HG03066 (cell line): ENCODE data around the gene ZNF530.
A peak's percentile ranks its signal among the peaks of the same experiment; 100 is the strongest.

Experiments used
- ATAC-seq: cut with Tn5 transposase; IDR thresholded peaks from one replicate; pipeline ENCODE4 v1.9.1; 2021; ENCODE audit warnings: low read depth; ENCODE audit not compliant: unreplicated experiment

The ZNF530 gene

GRCh38 chr19:57599761-57600383 is at the start of gene ZNF530:
Gene ZNF530 (plus strand): TSS chr19:57599885. CDS start chr19:57604346, 4,461 bp downstream.
- ATAC-seq = peak; percentile 92

DNA sequence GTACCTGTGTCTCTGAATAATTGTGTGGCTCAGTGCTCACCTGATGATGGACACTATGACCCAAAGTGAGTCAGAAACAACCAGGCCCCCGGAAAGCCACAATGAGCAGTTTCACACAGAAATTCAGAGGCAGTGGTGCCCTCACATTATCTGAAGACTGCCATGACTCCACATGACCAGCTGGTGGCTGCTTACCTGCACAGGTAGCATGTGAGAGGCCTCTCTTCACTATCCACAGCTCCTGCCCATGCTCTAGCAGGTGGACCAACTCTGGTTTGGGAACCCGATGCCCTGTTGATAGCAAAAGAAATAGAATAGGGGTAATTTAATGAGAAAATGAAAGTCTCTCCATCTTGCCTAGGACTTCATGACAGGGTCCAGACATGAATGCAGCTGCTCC is 47.3 kb upstream of the ZNF530 start:
- no peak for ATAC-seq

DNA sequence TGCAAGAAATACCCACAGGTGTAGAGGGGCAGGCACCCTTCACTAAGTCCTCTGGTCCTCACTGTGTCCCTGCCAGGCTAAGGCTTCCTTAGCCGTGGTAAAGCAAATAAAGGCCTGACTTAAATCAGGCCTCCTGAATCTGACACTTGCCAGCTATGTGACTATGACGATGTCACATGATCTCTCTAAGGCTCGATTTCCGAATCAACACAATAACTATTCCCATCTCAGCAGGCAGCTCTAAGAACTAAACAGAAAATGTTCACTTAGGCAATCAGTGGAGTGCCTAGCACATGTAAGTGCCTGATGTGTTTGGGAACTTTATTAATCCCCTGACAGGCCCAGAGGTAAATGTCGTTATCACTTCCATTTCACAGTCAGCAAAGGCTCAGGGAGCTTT is 42.0 kb upstream of the ZNF530 start:
- ATAC-seq = no peak

DNA sequence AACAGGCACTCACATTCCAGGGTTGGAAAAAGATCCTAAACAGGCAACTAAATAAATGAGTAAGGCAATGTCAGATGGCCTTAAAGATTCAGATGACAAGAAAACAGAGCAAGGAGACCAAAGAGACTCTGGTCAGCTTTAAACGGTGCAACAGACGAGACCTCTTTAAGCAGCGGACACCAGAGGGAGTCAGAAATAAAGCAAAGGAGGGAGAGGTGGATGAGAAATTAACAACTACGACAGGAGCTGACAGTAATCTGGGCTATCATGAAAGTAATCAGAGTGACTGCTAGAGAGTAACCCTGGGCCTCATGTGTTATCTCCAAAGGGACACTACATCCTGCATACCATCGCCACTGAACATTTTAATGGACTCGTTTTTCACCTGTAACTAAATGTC is 41.2 kb upstream of the ZNF530 start:
- no peak for ATAC-seq

- ATAC-seq = peak; percentile 7
Measured at GRCh38 chr19:57559008-57559403, 40.7 kb upstream of the ZNF530 start.

- peak; percentile 97 for ATAC-seq
Measured at GRCh38 chr19:57559404-57560025, 40.2 kb upstream of the ZNF530 start, which contains the start of gene ZNF550. Gene ZNF550 (minus strand): TSS chr19:57559863. CDS start chr19:57559682, 181 bp downstream.

DNA sequence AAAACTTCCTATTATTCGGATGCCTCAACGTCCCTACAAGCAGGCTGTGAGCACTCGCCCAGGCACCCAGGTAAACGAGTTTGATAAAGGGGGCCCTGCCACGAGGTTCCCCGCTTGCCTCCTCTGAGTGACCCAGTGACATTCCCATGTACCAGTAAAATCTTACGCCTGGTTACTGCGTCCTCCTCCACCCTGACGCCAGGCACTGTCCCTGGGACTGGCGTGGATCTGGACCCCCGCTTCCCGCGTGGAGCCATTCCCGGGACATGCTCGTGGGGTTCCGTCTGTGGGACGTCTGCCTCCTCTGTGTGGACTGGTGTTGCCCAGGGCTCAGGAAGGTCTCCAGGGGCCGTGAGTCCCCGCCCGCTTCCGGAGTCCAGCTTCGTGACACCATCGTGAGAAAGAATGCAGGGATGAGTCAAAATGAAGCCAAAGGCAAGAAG is 39.6 kb upstream of the ZNF530 start:
- ATAC-seq = no peak

DNA sequence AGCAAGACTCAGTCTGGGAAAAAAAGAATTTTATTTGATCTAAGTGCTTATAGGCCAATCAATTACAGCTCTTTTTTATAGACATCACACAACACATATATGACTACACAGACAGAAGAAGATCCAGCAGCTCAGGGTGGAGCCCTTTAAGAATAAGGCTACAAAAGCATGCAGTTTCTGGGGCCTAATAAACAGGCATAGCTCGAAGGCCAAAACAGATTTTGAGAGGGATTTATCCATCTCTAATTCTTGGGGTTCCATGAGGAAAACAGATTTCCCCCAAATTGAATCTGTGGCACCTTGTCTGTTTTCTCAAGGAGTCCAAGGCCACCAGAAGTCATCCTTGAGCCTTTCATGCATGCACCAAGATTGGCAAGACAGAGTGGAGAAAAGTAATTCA is 36.1 kb upstream of the ZNF530 start:
- ATAC-seq = no peak

DNA sequence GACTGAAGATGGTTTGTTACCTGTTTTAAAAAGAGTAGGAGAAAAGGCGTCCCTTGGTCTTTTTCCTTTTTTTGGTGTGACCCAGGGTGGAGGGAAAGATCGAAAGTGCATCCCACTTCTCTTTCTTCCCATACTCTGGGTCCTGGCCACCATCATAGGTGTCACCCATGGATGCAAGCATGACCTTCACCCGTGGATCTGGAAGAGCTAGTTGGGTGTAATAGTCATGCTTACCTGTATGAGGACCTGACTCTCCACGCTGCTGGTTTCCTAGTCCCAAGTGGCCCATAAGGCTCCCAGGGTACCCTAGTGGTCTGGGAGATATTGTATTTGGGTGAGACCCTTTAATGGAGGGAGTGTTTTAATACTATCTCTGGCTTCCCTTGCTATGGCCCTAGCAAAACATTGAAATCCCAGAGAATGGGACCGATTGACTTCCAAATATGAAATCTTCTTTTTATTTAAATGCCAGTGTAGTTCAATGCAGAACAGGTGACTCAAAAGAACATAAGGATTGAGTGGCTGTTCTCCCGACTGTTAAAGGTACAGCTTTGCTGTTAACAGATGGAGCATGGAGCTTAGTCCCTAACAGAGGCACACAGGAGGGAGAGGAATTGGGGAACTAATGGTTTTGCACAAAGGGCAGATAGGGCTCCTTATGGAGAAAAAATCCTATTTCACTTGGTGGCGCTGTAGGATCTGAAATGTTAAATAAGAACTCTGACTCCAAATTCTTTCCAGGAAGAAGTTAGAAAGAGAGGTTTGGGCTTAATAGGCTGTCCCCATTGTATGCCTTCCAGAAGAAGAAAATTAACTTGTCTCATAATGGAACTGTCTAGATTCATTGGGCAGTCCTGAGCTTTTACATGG is 33.1 kb upstream of the ZNF530 start:
- ATAC-seq = no peak

GRCh38 chr19:57570707-57571106 is 29.0 kb upstream of the ZNF530 start:
- no peak for ATAC-seq

- ATAC-seq = no peak
Measured at GRCh38 chr19:57572415-57572947, 27.2 kb upstream of the ZNF530 start.

GRCh38 chr19:57576661-57577060 is 23.0 kb upstream of the ZNF530 start:
- ATAC-seq = no peak

GRCh38 chr19:57578487-57579205 is 21.0 kb upstream of the ZNF530 start, which contains the start of gene ZNF416:
Gene ZNF416 (minus strand): TSS chr19:57578911. CDS start chr19:57578704, 207 bp downstream.
- ATAC-seq = peak; percentile 88

DNA sequence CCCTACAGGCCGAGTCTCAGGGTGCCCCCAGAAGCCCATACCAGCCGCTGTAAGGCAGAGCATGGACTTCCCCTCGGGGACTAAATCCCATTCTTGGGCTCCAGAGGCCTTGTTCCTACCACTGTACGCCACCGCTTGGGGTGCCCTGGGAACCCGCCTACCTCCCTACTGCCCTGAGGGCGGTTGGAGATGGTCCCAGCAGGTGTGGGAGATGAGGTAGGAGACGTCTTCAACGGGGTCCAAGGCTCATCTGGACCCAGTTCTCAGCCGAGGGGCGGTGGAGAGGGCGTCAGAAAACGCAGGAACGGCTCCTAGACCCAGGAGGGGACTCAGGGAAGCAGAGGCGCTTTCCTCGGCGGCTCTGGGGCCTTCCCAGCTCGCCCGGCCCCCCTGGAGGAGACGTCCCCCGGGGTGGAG is 16.6 kb upstream of the ZNF530 start:
- no peak for ATAC-seq

DNA sequence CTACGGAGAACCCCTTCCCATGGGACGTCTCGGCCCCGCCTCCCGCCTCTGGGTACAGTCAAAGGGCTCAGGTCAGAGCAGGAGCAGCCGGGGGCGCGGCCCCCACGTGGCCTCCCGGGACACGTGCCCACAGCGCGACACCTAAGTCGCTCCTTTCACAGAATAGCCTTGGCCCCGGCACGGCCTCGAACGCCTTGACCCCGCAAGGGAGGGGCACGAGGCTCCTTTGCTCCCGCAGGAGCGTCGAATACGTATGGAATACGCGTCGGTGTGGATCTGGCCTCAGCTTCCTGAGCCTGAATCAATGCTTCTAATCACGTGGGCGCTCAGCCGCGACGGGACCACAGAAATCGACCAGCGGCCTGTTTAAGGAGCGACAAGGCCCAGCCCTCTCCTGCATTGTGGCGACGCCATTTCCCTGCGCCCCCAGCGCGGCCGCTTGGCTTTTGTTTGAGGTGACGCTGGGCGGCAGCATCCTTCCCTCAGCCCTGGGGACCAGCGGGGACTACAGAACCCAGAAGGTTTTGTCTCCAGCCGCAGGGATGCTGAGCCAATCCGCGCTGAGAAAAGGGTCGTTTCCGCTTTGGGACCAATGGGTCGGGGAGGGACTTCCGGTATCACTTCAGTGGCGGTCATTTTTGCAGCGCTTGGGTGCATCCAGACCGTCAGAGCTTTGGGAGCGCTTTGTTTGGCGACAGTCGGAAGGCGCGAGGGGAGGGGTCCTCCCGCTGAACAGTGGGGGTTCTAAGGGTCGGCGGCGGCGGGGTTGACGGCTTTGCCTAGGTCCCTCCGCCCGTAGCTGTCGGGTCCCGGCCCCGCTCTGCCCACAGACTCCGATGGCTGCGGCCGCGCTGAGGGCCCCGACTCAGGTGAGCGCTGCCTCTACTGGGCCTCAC is 15.9 kb upstream of the ZNF530 start, which contains the start of gene ZIK1:
Gene ZIK1 (plus strand): TSS at position 625 of the 896 bp plus-strand sequence. CDS start 212 bp downstream, at position 837.
- ATAC-seq = peak; percentile 77

- ATAC-seq = no peak
Measured at GRCh38 chr19:57587529-57587928, 12.2 kb upstream of the ZNF530 start.

GRCh38 chr19:57599377-57599760 is 316 bp upstream of the ZNF530 start:
- no peak for ATAC-seq

DNA sequence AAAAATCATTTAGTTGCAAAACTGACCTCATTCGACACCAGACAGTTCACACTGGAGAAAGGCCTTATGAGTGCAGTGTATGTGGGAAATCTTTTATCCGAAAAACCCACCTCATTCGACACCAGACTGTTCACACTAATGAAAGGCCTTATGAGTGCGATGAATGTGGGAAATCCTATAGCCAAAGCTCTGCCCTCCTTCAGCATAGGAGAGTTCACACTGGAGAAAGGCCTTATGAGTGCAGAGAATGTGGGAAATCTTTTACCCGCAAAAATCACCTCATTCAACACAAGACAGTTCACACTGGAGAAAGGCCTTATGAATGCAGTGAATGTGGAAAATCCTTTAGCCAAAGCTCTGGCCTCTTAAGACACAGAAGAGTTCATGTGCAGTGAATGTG is 7.2 kb downstream of the ZNF530 start:
- no peak for ATAC-seq

DNA sequence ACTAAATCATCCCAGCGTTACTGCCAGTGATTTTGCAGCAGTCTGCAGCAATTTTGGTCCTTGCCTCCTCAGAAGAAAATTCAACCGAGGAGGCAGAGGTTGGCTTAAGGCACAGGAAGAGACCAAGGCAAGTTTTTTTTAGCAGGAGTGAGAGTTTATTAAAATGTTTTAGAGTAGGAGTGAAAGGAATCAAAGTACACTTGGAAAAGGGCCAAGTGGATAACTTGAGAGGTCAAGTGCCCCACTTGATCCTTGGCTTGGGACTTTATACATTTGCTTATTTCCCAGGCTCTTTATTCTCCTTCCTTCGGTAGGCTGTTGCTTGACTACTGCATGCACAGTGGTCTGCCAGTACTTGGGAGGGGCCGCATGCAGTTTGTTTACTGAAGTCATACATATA is 11.4 kb downstream of the ZNF530 start:
- no peak for ATAC-seq
